H1 (cell line): Measurements from ENCODE around the gene FAM193B. TPM values are rescaled to one million over a fixed set of nuclear protein-coding genes. Genes with fewer than 3 reads are reported as not detected.

ENCODE experiments used
- CTCF ChIA-PET: fragments of 300-600 bp; sonication (Branson Sonifier 250); formaldehyde crosslinking; loops from one replicate; lab custom pipeline; 2021; ENCODE audit not compliant: partially characterized antibody; lab: Charles Lee
- POLR2A ChIA-PET: fragments of 300-600 bp; sonication (Branson Sonifier 250); formaldehyde crosslinking; loops from one replicate; lab custom pipeline; 2021; ENCODE audit warnings: inconsistent platforms; ENCODE audit not compliant: partially characterized antibody; lab: Charles Lee
- DNase-seq, 2 experiments: peaks; one replicate each; pipeline versions ENCODE4 v3.0.0 to v3.0.0-alpha.2; 2010 to 2022; ENCODE audit warnings: low spot score in 2 of 2, low read depth in 1 of 2, mixed read lengths in 1 of 2
- FAIRE-seq: peaks from 2 replicates; lab custom pipeline; 2011; peaks lifted over from hg19 to GRCh38; lab: Jason Lieb, UNC
- H2AFZ ChIP-seq: 2 replicates; pipeline ENCODE4 v1.8.1; 2012; ENCODE audit warnings: low read length, inconsistent platforms
- H2AK5ac ChIP-seq: 2 replicates; pipeline ENCODE4 v1.6.1; 2013; ENCODE audit warnings: low read depth, low read length
- H2BK120ac ChIP-seq: replicated peaks from 2 replicates; pipeline ENCODE3; 2013; ENCODE audit warnings: low read depth, low read length, inconsistent platforms
- H2BK12ac ChIP-seq: 2 replicates; pipeline ENCODE4 v1.6.1; 2013; ENCODE audit warnings: low read depth, low read length
- H2BK15ac ChIP-seq: 2 replicates; pipeline ENCODE4 v1.6.1; 2013; ENCODE audit warnings: low read length
- H2BK20ac ChIP-seq: 2 replicates; pipeline ENCODE4 v1.6.1; 2013; ENCODE audit warnings: low read length
- H2BK5ac ChIP-seq: 2 replicates; pipeline ENCODE4 v1.6.1; 2013; ENCODE audit warnings: low read depth, low read length
- H3K14ac ChIP-seq: 2 replicates; pipeline ENCODE4 v1.6.1; 2013; ENCODE audit warnings: inconsistent platforms; ENCODE audit not compliant: insufficient read length
- H3K18ac ChIP-seq: 2 replicates; pipeline ENCODE4 v1.6.1; 2013; ENCODE audit warnings: low read length; ENCODE audit errors: extremely low read depth
- H3K23ac ChIP-seq: 2 replicates; pipeline ENCODE4 v1.6.1; 2013; ENCODE audit warnings: inconsistent platforms; ENCODE audit not compliant: insufficient read length
- H3K23me2 ChIP-seq: 2 replicates; pipeline ENCODE4 v1.6.1; 2013; ENCODE audit warnings: low read depth, low read length
- H3K27ac ChIP-seq: 2 replicates; pipeline ENCODE4 v1.6.1; 2011; ENCODE audit warnings: low read depth, low read length, inconsistent platforms
- H3K27me3 ChIP-seq, 4 experiments: replicated peaks in 1 of 4; 1 replicate in 1 of 4; 2 replicates in 3 of 4; pipeline versions ENCODE4 v1.6.1 to v1.8.1; 2011 to 2013; ENCODE audit warnings: low read length in 3 of 4, mild to moderate bottlenecking in 3 of 4, inconsistent platforms in 2 of 4, mixed read lengths in 2 of 4, moderate library complexity in 1 of 4; ENCODE audit not compliant: control insufficient read depth in 3 of 4, insufficient read depth in 3 of 4; ENCODE audit errors: extremely low read depth in 1 of 4
- H3K36me3 ChIP-seq, 4 experiments: 2 replicates each; pipeline versions ENCODE4 v1.6.1 to v1.8.1; 2011 to 2013; ENCODE audit warnings: mild to moderate bottlenecking in 4 of 4, low read length in 3 of 4, moderate library complexity in 2 of 4, control low read depth in 1 of 4, inconsistent platforms in 1 of 4; ENCODE audit not compliant: insufficient read depth in 4 of 4, control insufficient read depth in 2 of 4
- H3K4ac ChIP-seq: replicated peaks from 2 replicates; pipeline ENCODE3; 2013; ENCODE audit warnings: low read length, low read depth, mixed read lengths, inconsistent platforms; ENCODE audit not compliant: insufficient read length
- H3K4me1 ChIP-seq, 4 experiments: replicated peaks in 1 of 4; 1 replicate in 1 of 4; 2 replicates in 3 of 4; pipeline versions ENCODE4 v1.6.1 to v1.8.1; 2011 to 2013; ENCODE audit warnings: low read length in 3 of 4, inconsistent platforms in 2 of 4, mixed read lengths in 1 of 4; ENCODE audit not compliant: insufficient read depth in 4 of 4, control insufficient read depth in 3 of 4
- H3K4me2 ChIP-seq, 2 experiments: 2 replicates each; pipeline versions ENCODE4 v1.6.1 to v1.8.1; 2011 to 2013; ENCODE audit warnings: low read depth in 2 of 2, low read length in 2 of 2, control low read depth in 1 of 2, inconsistent platforms in 1 of 2, mild to moderate bottlenecking in 1 of 2; ENCODE audit not compliant: insufficient read depth in 1 of 2
- H3K4me3 ChIP-seq, 4 experiments: fragments of 200-600, 300-600 bp in 1 of 4; sonication (generic), shearing (Covaris generic), sonication (Bioruptor Twin) in 1 of 4; 2 replicates each; pipeline versions ENCODE4 v1.5.1 to v1.8.1; 2011 to 2016; ENCODE audit warnings: low read length in 4 of 4, low read depth in 3 of 4, control low read depth in 2 of 4, inconsistent platforms in 2 of 4, mild to moderate bottlenecking in 2 of 4, mixed read lengths in 1 of 4, moderate library complexity in 1 of 4; ENCODE audit not compliant: insufficient read depth in 2 of 4; ENCODE audit errors: extremely low read depth in 1 of 4
- H3K56ac ChIP-seq: replicated peaks from 2 replicates; pipeline ENCODE3; 2013; ENCODE audit warnings: low read depth, mild to moderate bottlenecking, mixed read lengths, low read length, inconsistent platforms; ENCODE audit not compliant: insufficient read length
- H3K79me1 ChIP-seq: 2 replicates; pipeline ENCODE4 v1.6.1; 2013; ENCODE audit warnings: low read depth, low read length, control low read depth
- H3K79me2 ChIP-seq, 2 experiments: 2 replicates each; pipeline versions ENCODE4 v1.6.1 to v1.8.1; 2012 to 2013; ENCODE audit warnings: low read length in 2 of 2, mild to moderate bottlenecking in 2 of 2, inconsistent platforms in 1 of 2; ENCODE audit not compliant: insufficient read depth in 2 of 2, control insufficient read depth in 1 of 2
- H3K9ac ChIP-seq, 4 experiments: replicated peaks in 1 of 4; 1 replicate in 1 of 4; 2 replicates in 3 of 4; pipeline versions ENCODE4 v1.6.1 to v1.8.1; 2011 to 2013; ENCODE audit warnings: low read depth in 3 of 4, low read length in 3 of 4, control low read depth in 2 of 4, mild to moderate bottlenecking in 2 of 4, moderate library complexity in 2 of 4, inconsistent platforms in 1 of 4; ENCODE audit errors: extremely low read depth in 1 of 4
- H3K9me3 ChIP-seq, 2 experiments: 2 replicates each; pipeline versions ENCODE4 v1.6.1 to v1.8.1; 2012 to 2013; ENCODE audit warnings: mild to moderate bottlenecking in 2 of 2, moderate library complexity in 2 of 2, control low read depth in 1 of 2, inconsistent platforms in 1 of 2, low read depth in 1 of 2, low read length in 1 of 2, mixed read lengths in 1 of 2; ENCODE audit not compliant: insufficient read depth in 2 of 2
- H4K20me1 ChIP-seq, 2 experiments: replicated peaks in 1 of 2; 2 replicates each; pipeline versions ENCODE3 to v1.8.1; 2011 to 2013; ENCODE audit warnings: inconsistent platforms in 2 of 2, low read length in 2 of 2, mild to moderate bottlenecking in 1 of 2; ENCODE audit not compliant: insufficient read depth in 2 of 2, control insufficient read depth in 1 of 2
- H4K5ac ChIP-seq: 2 replicates; pipeline ENCODE4 v1.6.1; 2013; ENCODE audit warnings: low read length, low read depth, mixed read lengths, inconsistent platforms; ENCODE audit not compliant: insufficient read length
- H4K8ac ChIP-seq: 2 replicates; pipeline ENCODE4 v1.8.0; 2013; ENCODE audit warnings: mild to moderate bottlenecking, moderate library complexity, low read length, inconsistent platforms; ENCODE audit not compliant: insufficient read depth; ENCODE audit errors: extremely low read depth
- H4K91ac ChIP-seq: replicated peaks from 2 replicates; pipeline ENCODE3; 2013; ENCODE audit warnings: low read length, mixed read lengths, inconsistent platforms; ENCODE audit not compliant: insufficient read length
- BRCA1 ChIP-seq: IDR thresholded peaks from 2 replicates; pipeline ENCODE4 v1.6.1; 2012; ENCODE audit warnings: low read depth, low read length, improper control_type of control experiment
- GABPA ChIP-seq: IDR thresholded peaks from 2 replicates; pipeline ENCODE4 v1.6.1; 2011; ENCODE audit warnings: mild to moderate bottlenecking, low read length, moderate library complexity, borderline replicate concordance; ENCODE audit not compliant: insufficient read depth
- KDM1A ChIP-seq: fragments of 200-600, 300-600 bp; sonication (generic); IDR thresholded peaks from 2 replicates; pipeline ENCODE4 v1.7.1; 2016; ENCODE audit warnings: mild to moderate bottlenecking, low read length, borderline replicate concordance
- RXRA ChIP-seq: IDR thresholded peaks from 2 replicates; pipeline ENCODE4 v1.6.1; 2011; ENCODE audit warnings: low read depth, mild to moderate bottlenecking, low read length, moderate library complexity; ENCODE audit not compliant: insufficient read depth
- SP4 ChIP-seq: IDR thresholded peaks from 2 replicates; pipeline ENCODE4 v1.6.1; 2012; ENCODE audit warnings: low read length, inconsistent platforms
- WGBS, 2 experiments: shearing (Covaris generic) in 1 of 2; methylation state at CpG; one replicate each; pipeline versions ENCODE4 v1.1.6 to v1.1.7; 2013 to 2015; ENCODE audit warnings: low lambda C conversion rate in 2 of 2, mixed read lengths in 2 of 2, inconsistent platforms in 1 of 2, low coverage in 1 of 2, missing lambda C conversion rate in 1 of 2; ENCODE audit not compliant: insufficient replicate concordance in 2 of 2, insufficient coverage in 1 of 2, insufficient read length in 1 of 2; ENCODE audit errors: extremely low coverage in 1 of 2, missing lambda C conversion rate in 1 of 2; 5-methylcytosine and 5-hydroxymethylcytosine counted together
- polyA plus RNA-seq, 7 experiments: library from polyadenylated mRNA; depleted of rRNA in 3 of 7; stranded (reverse) in 5 of 7; unstranded in 2 of 7; fragments of >200 nt in 5 of 7; fragments of 200-250 nt in 2 of 7; gene quantifications; 1 replicate in 5 of 7; 2 replicates in 1 of 7; 4 replicates in 1 of 7; pipeline versions ENCODE4 v1.2.1 to v1.2.3, GENCODE V29; 2011 to 2013; ENCODE audit warnings: missing spikeins in 2 of 7, mixed read lengths in 2 of 7
- total RNA-seq: library from RNA; stranded (reverse); fragmentation: NEBNext Ultra II Directional; extraction: Animal tissue kit (Norgen Biotek cat#: 25700); gene quantifications from 2 replicates; pipeline ENCODE4 v1.2.1, GENCODE V29; 2021
- TF ChIP-seq, protein P1 (sequence below): IDR thresholded peaks from 2 replicates; pipeline ENCODE4 v1.6.1; 2012; ENCODE audit warnings: inconsistent platforms

FAM193B gene
- total and polyA plus RNA-seq, 2 of the 8 experiments (the other 6 are each of a cell fraction or from before 2014, with no cell fraction given): 49.9 to 69.8 TPM

DNA sequence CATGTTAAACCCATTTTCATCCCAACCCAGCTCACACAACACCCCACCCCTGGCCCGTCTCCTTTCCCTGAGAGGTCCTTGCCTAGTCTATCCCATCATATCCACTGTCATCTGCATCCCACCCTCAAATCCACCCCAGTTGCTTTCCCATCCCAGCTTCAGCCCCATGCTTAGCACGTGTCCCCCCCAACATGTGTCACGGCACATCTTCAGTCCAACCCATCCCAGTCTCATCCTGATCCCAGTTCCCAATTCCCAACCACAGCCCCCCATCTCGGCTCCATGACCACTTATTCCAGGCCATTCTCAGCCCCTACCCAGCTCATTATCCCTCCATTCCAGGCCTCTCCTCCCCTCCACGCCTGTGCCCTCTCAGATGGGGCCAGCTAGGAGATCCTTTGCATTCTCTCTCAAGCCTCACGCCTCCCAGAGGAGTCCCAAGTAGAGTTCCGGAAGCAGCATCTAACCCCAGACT lies 80.3 kb downstream of the FAM193B start:
- Histone ChIP-seq H3K79me1 (peaks cover 19% of the 10 kb centered on the region), H3K27me3 (no peaks in the 10 kb centered on the region), H2BK20ac (peak overlapping the region; percentile 90), H3K4ac (peak overlapping the region; percentile 98), H2BK15ac (peak overlapping the region; percentile 99), H3K4me3 (peak overlapping the region; percentile 23 to 91 (median 40); a peak in 7 of 8 replicates), H2BK12ac (peak overlapping the region; percentile 94; the same call in 1 of the 2 replicates), H2BK120ac (no peak overlapping the region), H2AK5ac (peak overlapping the region; percentile 65; the same call in 1 of the 2 replicates), H3K36me3 (peaks cover 3 to 23% (median 6%) of the 10 kb centered on the region in 4 experiments; a peak in 6 of 8 replicates), H4K20me1 (peaks cover 21 to 22% of the 10 kb centered on the region in 2 experiments), H3K4me2 (peak overlapping the region; percentile 71 to 72), H3K14ac (no peak overlapping the region), H3K56ac (peak overlapping the region; percentile 62), H3K4me1 (peaks cover 11 to 46% (median 39%) of the 10 kb centered on the region in 4 experiments), H4K91ac (peak overlapping the region; percentile 80), H3K9ac (peak overlapping the region in 1 of 4 experiments; percentile 21; a peak in 2 of 7 replicates), H3K9me3 (no peaks in the 10 kb centered on the region), H3K18ac (peak overlapping the region; percentile 78), H4K8ac (no peak overlapping the region), H4K5ac (peak overlapping the region; percentile 48), H3K23me2 (peaks cover 3% of the 10 kb centered on the region), H3K27ac (no peak overlapping the region), H2BK5ac (peak overlapping the region; percentile 81; the same call in 1 of the 2 replicates), H2AFZ (no peak overlapping the region), H3K79me2 (peaks cover 14 to 37% of the 10 kb centered on the region in 2 experiments), H3K23ac (no peak overlapping the region)
- CTCF ChIA-PET: interaction anchor here (0.7 to 10.4 kb wide), 6 partner anchors 15 to 41 kb away, joined by 4 to 162 read pairs (median 24); partner anchors contain the start of gene PDLIM7
- 52% methylated on average over 7 of the region's 7 CpGs; no CpG with 5 or more reads in 1 of the 2 experiments for WGBS, 2 experiments
- POLR2A ChIA-PET: interaction anchor here (65.5 to 67.5 kb wide), 2 partner anchors 5 to 6 kb away, joined by 3349 read pairs; partner anchors contain the start of genes DBN1, DOK3, PDLIM7 and PRR7
- DNase-seq (no peak), FAIRE-seq (no peak)
- TF ChIP-seq SP4 (no peak), RXRA (no peak), KDM1A (peak; percentile 39; the same call in 1 of the 2 replicates), GABPA (no peak), BRCA1 (no peak)
- TF ChIP-seq, protein P1, sequence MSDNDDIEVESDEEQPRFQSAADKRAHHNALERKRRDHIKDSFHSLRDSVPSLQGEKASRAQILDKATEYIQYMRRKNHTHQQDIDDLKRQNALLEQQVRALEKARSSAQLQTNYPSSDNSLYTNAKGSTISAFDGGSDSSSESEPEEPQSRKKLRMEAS: peak; percentile 75
